HFFc6 (cell line): ENCODE measurements around the gene CDC14B. TPM values are rescaled to one million over a fixed set of nuclear protein-coding genes. Genes with fewer than 3 reads are reported as not detected.

Source experiments
- DNase-seq: peaks from one replicate; pipeline ENCODE4 v3.0.0-alpha.2; 2018
- H3K27ac Mint-ChIP-seq: 2 replicates; pipeline ENCODE4 v1.8.0; 2020; ENCODE audit warnings: mild to moderate bottlenecking, mixed read lengths
- H3K27me3 Mint-ChIP-seq: 2 replicates; pipeline ENCODE4 v1.8.0; 2021; ENCODE audit warnings: mild to moderate bottlenecking, moderate library complexity, mixed read lengths; ENCODE audit not compliant: insufficient read depth
- H3K36me3 Mint-ChIP-seq: 2 replicates; pipeline ENCODE4 v1.8.0; 2021; ENCODE audit warnings: low read depth, mixed read lengths
- H3K4me1 Mint-ChIP-seq: 2 replicates; pipeline ENCODE4 v1.8.0; 2020; ENCODE audit warnings: low read depth, mixed read lengths
- H3K4me3 Mint-ChIP-seq: 2 replicates; pipeline ENCODE4 v1.8.0; 2020; ENCODE audit warnings: mild to moderate bottlenecking, moderate library complexity, mixed read lengths
- H3K9me3 Mint-ChIP-seq: 2 replicates; pipeline ENCODE4 v1.8.0; 2020; ENCODE audit warnings: mild to moderate bottlenecking, mixed read lengths
- total RNA-seq, 6 experiments: library from RNA; stranded (reverse); fragmentation: NEBNext Ultra II Directional; extraction: Animal tissue kit (Norgen Biotek cat#: 25700); gene quantifications; 2 replicates in 1 of 6; 3 replicates in 5 of 6; pipeline ENCODE4 v1.2.3, GENCODE V29; 2021
- TF ChIP-seq, protein P1 (sequence below): fragments of 200-600 bp; sonication (generic); IDR thresholded peaks from 2 replicates; pipeline ENCODE4 v1.5.0; 2021; ENCODE audit warnings: antibody characterized with exemption, mild to moderate bottlenecking

The CDC14B gene
- total RNA-seq, 6 experiments from 2014 or later: 10.7 to 14.9 (median 12.1) TPM

DNA sequence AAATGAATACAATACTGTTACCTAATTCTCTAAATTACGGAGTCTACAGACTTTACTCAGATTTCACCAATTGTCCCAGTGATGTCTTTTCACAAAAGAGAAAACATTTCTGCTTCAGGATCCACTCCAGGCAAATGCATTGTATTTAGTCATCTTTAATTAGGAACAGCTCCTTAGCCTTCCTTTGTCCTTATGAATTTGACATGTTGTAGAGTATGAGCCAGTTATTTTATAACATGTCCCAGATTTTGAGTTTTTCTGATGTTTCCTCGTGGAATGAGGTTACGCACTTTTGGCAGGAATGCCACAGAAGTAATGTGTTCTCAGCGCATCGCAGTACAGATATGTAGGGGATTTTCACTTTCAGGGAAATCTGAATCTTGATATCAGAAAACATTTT lies 159.2 kb downstream of the CDC14B start:
- H3K4me3 Mint-ChIP-seq: peak overlapping the region; percentile 69; the same call in 1 of the 2 replicates
- H3K36me3 Mint-ChIP-seq: peaks cover 25% of the 10 kb centered on the region
- no peak for DNase-seq
- H3K9me3 Mint-ChIP-seq: no peaks in the 10 kb centered on the region
- peaks cover 36% of the 10 kb centered on the region for H3K4me1 Mint-ChIP-seq
- H3K27ac Mint-ChIP-seq: peak overlapping the region; percentile 82
- H3K27me3 Mint-ChIP-seq: no peaks in the 10 kb centered on the region
- TF ChIP-seq, protein P1, sequence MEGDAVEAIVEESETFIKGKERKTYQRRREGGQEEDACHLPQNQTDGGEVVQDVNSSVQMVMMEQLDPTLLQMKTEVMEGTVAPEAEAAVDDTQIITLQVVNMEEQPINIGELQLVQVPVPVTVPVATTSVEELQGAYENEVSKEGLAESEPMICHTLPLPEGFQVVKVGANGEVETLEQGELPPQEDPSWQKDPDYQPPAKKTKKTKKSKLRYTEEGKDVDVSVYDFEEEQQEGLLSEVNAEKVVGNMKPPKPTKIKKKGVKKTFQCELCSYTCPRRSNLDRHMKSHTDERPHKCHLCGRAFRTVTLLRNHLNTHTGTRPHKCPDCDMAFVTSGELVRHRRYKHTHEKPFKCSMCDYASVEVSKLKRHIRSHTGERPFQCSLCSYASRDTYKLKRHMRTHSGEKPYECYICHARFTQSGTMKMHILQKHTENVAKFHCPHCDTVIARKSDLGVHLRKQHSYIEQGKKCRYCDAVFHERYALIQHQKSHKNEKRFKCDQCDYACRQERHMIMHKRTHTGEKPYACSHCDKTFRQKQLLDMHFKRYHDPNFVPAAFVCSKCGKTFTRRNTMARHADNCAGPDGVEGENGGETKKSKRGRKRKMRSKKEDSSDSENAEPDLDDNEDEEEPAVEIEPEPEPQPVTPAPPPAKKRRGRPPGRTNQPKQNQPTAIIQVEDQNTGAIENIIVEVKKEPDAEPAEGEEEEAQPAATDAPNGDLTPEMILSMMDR: no peak

DNA sequence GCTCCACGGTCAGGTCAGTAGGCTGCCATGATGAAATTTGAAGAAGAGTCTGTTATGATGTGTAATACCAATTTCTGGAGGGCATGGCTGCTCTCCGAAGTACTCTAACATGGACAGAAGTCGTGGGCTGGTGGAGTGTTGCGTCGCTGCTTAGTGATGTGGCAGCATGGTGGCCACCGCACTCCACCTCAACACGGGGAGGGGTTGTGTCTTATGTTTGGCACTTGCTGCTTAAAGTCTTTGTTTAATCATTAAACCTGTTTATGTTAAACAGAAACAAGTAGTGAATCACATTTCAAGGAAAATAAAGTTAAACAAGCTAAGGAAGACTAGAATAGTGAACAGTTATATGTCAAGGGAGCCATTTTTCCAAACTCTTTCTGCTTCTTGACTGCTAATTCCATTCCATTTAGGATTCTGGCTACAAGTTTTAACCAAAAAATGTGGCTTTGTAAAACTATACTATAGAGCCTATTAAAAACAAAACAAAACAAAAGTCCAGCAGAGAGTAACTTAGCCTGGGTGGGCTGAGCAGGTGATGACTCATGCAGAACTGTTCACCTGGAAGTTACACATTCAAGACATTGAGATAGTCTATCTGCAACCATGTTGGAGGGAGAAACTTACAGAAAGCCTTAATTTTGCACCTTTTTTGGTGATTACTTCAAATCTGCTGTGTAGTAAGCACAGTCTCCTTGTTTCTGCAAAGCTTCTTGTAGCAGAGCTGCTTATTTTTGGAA lies 160.2 kb downstream of the CDC14B start:
- peaks cover 20% of the 10 kb centered on the region for H3K36me3 Mint-ChIP-seq
- H3K4me3 Mint-ChIP-seq: no peak overlapping the region; the same call in 1 of the 2 replicates
- DNase-seq: no peak
- H3K27me3 Mint-ChIP-seq: no peaks in the 10 kb centered on the region
- no peaks in the 10 kb centered on the region for H3K9me3 Mint-ChIP-seq
- peaks cover 36% of the 10 kb centered on the region for H3K4me1 Mint-ChIP-seq
- H3K27ac Mint-ChIP-seq: peak overlapping the region; percentile 51; the same call in 1 of the 2 replicates
- TF ChIP-seq, protein P1: no peak

DNA sequence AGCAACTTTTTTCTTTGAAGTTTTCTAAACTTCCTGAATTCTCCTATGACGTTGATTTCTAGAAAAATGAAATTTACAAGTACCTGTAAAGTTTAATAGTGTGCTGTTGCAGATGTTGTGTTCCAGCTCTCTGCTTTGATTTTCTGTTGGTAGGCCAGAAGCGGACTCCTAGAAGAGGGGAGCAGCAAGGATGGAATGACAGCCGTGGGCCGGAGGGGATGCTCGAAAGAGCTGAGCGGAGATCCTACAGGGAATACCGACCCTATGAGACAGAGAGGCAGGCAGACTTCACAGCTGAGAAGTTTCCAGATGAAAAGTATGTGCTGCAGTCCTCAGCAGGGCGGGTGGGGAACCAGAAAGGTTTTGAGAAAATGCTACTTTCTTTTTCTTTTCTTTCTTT lies 161.4 kb downstream of the CDC14B start:
- no peak overlapping the region for H3K4me3 Mint-ChIP-seq
- DNase-seq: no peak
- H3K27me3 Mint-ChIP-seq: no peaks in the 10 kb centered on the region
- TF ChIP-seq, protein P1: no peak
- H3K27ac Mint-ChIP-seq: no peak overlapping the region
- H3K4me1 Mint-ChIP-seq: peaks cover 44% of the 10 kb centered on the region
- H3K36me3 Mint-ChIP-seq: peaks cover 20% of the 10 kb centered on the region
- no peaks in the 10 kb centered on the region for H3K9me3 Mint-ChIP-seq

DNA sequence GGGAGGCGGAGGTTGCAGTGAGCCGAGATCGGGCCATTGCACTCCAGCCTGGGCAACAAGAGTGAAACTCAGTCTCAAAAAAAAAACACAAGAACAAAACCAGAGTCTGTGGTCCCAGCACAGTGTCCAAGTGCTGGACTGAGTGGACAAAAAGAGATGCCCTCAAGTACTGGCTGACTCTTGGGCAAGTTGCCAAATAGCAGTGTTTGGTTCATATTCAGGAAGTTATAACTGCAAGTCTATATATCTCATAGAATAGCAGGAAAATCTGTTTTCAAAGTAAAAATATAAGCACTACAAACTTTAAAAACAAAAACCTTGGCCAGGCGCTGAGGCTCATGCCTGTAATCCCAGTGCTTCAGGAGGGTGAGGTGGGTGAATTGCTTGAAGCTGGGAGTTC lies 162.4 kb downstream of the CDC14B start:
- Mint-ChIP-seq H3K27ac (no peak overlapping the region), H3K4me1 (peaks cover 50% of the 10 kb centered on the region), H3K4me3 (no peak overlapping the region), H3K27me3 (no peaks in the 10 kb centered on the region), H3K9me3 (no peaks in the 10 kb centered on the region), H3K36me3 (peaks cover 20% of the 10 kb centered on the region)
- DNase-seq: no peak
- TF ChIP-seq, protein P1: no peak

DNA sequence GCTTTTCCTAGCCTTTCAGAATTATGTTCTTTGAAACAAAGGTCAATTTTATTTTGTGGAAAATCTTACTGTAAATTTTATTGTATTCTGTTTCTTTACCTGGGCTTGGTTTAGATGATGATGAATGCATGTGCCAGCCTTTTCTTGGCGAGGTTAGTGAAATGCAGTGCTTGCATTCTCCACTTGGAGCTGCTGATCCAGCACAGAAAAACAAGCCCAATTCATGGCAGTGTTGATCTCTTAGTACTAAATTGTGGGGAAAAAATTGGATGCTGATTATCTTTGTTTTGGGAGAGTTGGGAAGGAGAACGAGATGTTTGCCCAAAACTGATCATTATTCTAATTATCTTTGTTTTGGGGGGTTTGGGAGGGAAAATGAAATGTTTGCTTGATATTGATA lies 166.0 kb downstream of the CDC14B start:
- peak; percentile 47 for DNase-seq
- H3K36me3 Mint-ChIP-seq: peaks cover 4% of the 10 kb centered on the region; the same call in 1 of the 2 replicates
- no peak overlapping the region for H3K27ac Mint-ChIP-seq
- no peak overlapping the region for H3K4me3 Mint-ChIP-seq
- TF ChIP-seq, protein P1: peak; percentile 71
- H3K4me1 Mint-ChIP-seq: peaks cover 43% of the 10 kb centered on the region
- no peaks in the 10 kb centered on the region; the same call in 1 of the 2 replicates for H3K27me3 Mint-ChIP-seq
- H3K9me3 Mint-ChIP-seq: no peaks in the 10 kb centered on the region
